T follicular helper cell (primary cell): ENCODE results near the gene BIRC7.

Experiments
- DNase-seq: peaks from one replicate; pipeline ENCODE4 v3.0.0-alpha.2; 2020; ENCODE audit warnings: low read depth

Gene BIRC7

DNA sequence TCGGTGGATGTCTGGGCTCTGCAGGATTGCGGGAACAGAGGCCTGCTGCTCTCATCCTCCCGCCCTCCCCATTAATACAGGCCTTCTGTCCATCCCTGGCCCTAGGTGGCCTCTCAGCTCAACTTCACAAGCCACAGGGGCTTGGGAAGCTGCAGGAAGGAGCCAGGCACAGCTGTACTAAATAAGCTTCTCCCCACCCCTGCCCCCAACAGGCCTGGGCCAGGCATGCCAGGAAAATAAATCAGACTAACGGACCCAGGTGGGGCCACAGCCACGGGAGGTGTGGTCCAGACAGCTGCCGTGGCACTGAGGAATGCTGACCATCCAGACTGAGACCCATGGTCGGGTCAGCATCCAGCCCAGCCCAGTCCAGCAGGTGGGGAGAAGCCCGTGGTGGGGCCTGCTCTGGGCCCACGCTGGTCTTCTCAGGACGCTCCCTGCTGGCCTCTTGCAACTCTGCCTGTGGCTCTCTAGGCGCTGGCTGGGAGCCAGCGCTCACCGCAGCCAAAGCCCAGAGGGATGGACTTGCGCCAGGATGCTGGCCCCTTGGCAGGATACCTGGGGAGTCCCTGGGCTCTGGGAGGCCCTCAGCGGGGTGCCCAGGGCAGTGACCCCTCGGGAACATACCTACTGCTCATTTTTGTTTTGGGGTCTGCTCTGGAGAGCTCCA lies 11.2 kb upstream of the BIRC7 start:
- DNase-seq: no peak

DNA sequence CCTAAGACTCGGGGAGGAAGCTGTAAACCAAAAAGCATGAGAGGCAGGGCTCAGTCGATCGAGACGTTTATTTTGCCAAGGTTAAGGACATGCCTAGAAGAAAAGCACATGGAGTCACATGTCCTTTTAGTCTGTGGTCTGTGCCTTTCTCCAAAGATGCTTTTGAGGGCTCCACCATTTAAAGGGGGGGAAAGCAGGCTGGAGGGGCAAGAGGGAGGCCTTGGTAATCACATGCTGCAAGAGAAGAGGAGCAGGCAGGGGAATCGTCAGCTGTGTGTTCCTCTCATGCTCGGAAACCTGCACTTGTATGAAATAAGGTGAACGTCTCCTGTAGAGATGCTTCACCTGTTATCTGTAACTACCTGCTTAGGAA lies 10.6 kb upstream of the BIRC7 start:
- DNase-seq: no peak

DNA sequence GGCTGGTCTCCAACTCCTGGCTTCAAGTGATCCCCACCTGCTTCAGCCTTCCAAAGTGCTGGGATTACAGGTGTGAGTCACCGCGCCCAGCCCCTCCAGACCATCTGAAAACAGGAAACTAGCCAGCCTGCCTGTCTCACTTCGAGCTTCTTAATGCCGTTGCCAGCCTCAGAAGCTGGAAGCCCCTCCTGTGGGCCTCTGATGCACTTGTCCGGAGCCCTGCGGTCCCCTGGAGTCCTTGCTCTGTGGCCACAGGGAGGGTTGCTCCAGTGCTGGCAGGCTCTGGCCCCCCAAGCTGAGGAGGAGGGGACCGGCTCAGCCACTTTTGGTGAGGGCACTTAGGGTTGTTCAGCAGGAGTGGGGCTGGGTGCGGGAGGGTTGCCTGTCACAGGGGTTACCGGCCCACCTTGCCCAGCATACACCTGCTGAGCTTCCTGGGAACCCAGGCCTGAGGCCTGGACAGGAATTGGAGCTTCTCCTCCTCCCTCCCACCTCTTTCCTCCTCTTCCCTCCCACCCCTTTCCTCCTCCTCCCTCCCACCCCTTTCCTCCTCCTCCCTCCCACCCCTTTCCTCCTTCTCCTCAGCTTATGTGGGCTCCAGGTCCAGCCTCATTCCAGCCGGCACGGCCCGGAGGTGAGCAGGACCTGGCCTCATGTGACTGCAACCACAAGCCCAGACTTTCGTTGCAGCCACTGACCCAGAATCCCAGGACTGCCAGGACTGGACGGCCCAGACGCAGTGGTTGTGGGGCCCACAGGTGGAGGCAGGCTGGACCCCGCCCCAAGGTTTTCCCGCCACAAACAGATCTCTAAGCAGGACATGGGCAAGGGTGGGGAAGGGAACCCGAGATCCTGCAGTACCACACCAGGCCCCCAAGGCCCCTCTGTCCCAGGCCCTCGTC lies 9.4 kb upstream of the BIRC7 start:
- no peak for DNase-seq

DNA sequence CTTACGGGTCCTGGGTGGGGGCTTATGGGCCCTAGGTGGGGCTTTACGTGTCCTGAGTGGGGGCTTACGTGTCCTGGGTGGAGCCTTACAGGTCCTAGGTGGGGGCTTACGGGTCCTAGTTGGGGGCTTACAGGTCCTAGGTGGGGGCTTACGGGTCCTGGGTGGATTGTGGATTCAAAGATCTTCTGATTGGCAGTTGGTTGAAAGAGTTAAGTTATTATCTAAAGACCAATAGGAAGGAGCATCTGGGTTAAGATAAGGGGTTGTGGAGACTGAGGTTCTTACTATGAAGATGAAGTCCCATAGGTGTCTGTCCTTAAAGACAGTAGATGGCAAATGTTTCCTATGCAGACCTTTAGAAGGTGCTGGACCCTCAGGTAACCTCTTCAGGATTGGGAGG lies 8.4 kb upstream of the BIRC7 start:
- DNase-seq: no peak

DNA sequence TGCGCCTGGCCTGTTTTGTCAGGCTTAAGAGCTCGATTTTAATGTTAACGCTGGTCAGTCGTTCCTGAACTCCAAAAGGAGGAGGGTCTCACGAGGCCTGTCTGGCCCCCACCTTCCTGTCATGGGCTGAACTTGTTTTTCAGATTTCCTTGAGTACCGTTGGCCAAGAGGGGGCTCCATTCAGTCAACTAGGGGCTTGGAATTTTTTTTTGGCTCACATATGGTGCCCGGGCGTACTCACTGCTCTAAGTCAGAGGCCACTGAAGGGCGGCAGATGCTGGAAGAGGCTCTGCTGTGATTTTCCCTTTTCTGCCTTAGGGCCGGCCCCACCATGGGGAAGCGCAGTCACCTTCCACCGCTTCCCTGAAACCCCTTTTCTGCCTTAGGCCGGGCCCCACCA lies 6.9 kb upstream of the BIRC7 start:
- no peak for DNase-seq

DNA sequence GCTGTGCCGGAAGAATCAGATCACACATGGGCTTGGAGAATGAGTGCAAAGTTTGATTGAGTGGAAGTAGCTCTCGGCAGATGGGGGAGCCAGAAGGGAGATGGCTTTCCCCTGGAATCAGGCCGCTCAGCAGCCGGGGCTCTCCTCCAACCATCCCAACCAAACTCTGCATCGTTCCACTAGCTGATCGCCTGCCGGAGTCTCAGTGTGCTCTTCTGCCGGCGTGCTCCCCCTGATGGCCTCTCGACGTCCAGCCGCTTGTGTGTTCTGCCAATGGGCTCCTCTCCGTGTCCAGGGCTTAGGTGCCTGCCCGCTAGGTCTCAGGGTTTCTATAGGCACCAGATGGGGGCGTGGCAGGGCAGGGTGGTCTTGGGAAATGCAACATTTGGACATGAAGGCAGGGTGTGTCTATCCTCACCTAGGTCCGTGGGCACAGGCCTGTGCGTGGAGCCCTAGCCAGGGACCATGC lies 4.9 kb upstream of the BIRC7 start:
- no peak for DNase-seq

DNA sequence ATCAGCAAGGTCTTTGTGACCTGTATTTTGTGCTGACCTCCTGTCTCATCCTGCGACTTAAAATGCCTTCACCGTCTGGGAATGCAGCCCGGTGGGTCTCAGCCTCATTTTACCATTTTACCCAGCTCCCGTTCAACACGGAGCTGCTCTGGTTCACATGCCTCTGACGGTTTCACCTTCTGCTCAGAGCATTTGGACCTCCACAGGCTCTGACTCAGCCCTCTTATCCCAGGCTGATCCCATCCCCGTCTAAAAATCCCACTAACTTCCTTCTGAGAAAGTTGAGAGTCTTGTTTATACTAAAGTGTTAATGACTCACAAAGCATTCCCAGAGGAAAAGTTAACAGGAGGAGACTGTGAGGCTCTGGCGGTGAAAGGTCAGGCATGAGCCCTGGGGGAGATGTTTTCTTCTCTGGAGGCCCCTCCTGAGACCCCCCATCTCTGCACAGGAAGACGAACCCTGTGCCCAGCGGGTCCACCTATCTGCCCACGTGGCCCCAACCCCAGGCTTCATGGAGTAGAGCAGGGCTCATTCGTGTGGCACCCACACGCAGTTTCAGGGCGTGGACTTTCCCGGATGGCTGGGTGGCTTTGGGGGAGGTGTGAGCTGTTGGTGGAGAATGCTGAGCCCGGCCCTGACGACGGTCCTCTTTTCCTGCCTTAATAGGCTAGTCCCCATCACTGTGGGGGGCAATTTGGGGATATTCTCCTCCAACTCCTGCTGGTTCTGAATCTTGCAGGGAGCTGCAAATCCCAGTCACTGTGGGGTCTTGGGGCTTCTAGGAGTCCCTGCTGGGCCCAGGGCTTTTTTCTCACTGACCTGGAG lies 3.3 kb upstream of the BIRC7 start:
- DNase-seq: no peak

DNA sequence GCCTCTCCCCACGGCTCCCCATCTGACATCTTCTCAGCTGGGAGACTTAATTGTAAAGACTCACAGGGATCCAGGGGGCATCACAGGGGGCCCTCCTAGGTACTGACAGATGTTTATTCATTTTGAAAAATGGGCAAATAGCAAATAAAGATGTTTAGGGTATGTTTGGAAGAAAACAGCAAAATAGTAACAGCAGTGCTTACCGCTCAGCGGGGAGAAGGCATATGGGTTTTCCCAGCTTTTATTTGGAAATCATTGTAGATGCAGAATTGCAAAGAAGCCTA lies 2.7 kb upstream of the BIRC7 start:
- DNase-seq: no peak

DNA sequence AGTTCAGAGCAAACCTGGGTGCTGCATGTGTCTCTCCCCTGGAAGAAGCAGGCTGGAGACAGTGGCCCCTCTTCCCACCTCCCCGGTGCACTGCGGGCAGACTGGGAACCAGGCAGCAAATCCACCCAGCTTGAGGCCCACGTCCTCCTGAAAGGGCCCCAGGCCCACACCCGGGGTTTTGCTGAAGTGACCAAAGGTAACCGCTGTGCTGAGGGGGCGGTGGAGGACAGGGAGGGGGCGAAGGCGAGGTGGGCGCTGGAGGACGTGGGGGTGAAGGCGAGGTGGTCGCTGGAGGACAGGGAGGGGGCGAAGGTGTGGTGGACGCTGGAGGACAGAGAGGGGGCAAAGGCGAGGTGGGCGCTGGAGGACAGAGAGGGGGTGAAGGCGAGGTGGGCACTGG lies 1.8 kb upstream of the BIRC7 start:
- DNase-seq: no peak

DNA sequence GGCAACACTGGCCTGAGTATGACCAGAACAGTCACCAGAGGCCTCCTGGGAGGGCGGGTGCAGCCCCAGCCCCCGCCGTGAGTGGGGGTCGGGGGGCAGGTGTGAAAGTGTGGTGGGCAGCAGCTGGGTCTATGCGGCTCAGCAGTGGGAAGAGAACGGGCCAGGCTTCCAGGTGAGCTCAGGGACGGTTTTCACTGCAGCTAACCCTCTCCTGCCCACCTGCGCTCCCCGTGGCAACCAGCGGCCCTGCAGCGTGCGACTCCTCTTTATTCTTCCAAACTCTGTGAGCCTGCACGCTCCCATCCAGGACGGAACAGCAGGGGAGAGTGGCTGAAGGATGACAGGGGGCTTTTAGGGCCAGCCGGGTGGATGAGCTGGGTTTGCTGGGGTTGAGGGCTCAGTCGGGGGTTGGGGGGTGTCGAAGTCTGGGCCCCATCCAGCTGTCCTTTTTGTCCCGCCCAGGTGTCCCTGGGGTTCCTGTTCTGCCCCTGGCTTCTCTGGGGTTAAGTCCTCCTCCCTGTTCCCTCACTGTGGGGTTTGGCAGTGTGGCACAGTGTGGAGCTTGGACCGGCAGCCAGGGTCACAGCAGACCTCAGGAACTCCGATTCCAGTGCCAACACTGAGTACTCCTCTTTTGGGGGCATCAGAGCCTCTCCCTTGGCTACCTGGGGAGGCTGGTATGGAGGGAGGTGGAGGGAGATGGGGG lies 859 bp upstream of the BIRC7 start:
- DNase-seq: no peak

DNA sequence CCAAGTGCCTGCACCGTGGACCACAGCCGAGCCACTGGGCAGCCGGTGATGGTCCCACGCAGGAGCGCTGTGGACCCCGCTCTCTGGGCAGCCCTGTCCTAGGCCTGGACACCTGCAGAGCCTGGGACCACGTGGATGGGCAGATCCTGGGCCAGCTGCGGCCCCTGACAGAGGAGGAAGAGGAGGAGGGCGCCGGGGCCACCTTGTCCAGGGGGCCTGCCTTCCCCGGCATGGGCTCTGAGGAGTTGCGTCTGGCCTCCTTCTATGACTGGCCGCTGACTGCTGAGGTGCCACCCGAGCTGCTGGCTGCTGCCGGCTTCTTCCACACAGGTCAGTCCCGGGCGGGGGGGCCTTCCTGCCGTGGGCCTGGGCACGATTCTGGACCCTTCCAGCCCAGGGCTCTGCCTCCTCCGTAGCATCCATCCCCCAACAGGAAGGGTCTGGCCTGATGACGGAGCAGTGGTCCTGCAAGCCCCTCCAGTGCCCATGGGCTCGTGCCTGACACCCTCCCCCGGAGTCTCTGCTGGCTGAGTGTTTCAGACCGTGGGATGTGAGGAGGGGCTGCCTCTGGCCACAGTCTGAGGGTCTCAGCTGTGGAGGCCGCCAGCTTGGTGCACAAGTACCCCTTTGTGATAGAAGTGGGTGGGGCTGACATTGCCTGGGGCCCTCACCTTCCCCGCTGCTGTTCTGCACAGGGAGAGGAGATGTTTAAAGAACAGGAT lies 572 bp downstream of the BIRC7 start:
- no peak for DNase-seq

DNA sequence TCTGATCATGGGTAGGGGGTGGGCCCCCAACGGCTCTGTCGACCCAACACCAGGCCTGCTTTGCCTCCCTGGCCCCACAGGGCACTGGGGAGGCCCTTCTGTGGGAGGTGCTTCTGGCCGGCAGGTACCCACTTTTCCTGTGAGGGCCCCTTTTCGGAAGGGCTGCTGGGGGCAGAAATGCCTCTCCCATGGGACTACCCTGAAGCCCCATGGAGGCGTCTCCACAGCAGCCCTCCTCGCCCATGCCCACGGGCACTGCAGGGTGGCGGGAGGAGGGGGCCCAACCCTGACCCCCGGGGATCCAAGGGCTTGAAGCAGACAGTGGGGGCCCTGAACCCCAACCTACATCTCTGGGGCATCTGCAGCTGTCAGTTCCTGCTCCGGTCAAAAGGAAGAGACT lies 2.3 kb downstream of the BIRC7 start:
- no peak for DNase-seq

DNA sequence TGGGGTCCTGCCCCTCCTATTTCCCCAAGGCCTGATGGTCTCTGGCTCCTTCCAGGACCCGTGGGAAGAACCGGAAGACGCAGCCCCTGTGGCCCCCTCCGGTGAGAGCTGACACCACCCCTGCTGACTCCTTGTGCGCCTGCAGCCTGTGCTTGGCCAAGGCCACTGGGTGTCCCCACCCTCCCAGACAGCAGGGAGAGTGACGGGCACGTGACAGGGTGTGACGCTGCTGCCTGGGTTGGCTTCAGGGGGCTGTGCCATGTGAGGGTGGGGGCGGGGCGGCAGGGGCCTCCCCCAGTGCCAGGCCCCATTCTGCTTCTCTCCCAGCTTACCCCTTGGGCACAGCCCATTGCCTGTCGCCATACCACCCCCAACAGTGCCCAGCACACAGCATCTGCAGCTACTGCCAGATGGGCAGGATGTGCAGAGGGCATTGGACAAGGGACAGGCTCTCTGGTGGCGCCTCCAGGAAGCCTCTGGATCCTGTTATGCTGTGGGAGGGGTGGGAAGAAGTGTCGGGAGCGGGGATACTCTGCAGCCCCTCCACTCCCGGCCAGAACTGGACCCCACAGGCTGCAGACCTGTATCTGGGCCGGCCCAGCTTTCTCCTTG lies 2.9 kb downstream of the BIRC7 start:
- no peak for DNase-seq

DNA sequence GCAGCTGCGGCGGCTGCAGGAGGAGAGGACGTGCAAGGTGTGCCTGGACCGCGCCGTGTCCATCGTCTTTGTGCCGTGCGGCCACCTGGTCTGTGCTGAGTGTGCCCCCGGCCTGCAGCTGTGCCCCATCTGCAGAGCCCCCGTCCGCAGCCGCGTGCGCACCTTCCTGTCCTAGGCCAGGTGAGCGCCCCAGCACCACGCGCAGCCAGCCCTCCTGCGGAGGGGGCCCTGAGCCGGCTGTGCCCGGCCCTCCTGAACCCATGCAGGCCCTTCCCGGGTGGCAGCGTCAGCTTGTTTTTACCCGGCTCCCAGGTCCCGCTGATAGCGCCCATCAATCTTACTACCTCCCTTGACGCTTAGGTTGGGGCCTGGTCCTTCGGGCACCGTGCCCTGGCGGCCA lies 3.7 kb downstream of the BIRC7 start:
- no peak for DNase-seq

DNA sequence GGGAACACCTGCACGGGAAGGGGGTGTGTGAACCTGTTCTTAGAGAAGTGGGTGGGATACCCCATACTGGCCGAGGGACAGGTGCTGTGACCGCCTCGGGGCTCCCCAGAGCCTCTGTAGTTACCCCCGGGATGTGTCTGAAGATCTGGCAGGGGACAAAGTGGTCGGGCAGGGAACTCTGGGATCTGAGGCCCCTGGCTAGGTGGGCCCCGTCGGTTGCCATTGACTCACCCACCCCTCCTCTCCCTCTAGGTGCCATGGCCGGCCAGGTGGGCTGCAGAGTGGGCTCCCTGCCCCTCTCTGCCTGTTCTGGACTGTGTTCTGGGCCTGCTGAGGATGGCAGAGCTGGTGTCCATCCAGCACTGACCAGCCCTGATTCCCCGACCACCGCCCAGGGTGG lies 4.3 kb downstream of the BIRC7 start:
- no peak for DNase-seq

DNA sequence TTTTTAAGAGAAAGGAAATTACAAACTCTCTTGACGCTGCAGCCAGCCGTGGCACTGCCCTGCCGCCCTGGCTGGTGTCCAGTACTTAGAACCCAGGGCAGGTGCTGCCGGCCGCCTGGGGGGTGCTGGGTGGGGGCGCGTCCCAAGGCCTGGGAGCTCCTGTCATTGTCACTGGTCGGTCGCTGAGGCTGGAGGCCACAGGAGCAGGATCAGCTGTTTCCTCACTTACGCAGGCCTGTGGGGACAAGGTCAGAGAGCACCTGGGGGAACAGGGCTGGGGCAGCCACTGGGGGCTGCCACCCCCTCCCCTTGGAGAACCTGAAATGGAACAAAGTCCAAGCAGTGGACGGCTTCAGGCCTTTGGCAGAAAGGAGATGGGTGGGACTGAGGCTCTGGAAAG lies 5.6 kb downstream of the BIRC7 start:
- DNase-seq: no peak

DNA sequence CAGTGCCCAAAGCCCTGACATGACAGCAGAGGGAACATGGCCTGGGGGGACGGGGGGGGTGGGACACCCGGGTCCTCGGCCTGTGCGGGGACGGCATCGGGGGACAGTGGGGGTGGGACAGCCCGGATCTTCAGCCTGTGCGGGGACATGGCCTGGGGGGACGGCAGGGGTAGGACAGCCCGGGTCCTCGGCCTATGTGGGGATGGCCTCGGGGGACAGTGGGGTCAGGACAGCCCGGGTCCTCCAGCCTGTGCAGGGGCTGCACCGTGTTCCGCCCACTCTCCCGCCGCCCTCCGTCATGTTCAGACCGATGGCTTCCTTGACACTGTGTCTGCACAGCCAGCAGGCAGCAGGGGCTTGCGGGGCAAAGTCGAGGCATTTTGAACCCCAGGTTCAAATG lies 7.0 kb downstream of the BIRC7 start:
- DNase-seq: no peak

DNA sequence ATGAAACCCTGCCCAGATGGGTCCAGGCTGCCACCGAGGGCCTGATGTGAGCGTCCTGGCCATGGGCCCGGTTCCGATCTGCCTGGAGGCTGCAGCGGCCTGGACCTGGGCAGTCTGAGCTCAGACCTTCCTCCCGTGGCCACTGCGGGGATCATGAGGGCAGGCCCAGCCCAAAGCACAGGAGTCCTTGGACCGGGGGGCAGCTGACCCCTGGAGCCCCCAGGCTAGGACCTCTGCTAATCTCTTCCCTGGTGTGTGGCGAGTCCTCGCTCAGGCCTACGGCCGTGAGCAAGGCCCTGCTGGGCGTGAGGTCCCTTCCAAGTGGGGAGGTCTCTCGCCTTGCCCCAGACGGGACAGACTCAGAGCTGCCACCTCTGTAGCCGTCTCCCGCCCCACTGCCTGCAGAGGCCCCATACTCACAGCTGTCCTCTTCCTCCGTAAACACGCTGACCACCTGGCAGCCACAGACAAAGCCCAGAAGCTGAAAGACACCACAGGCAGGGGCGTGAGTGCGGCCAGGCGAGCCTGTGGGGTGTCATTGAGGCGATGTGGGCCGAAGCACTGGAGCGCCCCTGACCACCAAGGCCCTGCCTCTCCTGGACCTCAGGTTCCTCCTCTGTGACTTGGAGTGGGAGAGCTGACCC lies 8.0 kb downstream of the BIRC7 start:
- no peak for DNase-seq

DNA sequence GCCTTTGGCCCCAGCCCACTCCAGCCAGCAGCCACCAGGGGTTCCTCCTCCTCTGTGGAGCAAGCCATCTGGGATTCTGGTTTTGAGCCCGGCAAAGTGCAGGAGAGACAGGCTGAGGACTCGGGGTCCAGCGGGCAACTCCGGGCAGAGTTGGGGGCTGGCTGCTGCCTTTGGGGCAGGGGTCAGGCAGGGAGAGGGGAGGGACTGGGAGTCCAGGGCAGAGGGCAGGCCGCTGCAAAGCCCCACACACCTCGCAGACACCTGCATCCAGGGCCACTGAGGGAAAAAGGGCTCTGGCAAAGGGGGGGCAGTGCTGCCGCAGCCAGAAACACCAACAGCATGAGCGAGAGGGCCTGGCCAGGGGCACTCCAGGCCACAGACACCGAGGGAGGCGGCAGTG lies 8.8 kb downstream of the BIRC7 start:
- DNase-seq: no peak

DNA sequence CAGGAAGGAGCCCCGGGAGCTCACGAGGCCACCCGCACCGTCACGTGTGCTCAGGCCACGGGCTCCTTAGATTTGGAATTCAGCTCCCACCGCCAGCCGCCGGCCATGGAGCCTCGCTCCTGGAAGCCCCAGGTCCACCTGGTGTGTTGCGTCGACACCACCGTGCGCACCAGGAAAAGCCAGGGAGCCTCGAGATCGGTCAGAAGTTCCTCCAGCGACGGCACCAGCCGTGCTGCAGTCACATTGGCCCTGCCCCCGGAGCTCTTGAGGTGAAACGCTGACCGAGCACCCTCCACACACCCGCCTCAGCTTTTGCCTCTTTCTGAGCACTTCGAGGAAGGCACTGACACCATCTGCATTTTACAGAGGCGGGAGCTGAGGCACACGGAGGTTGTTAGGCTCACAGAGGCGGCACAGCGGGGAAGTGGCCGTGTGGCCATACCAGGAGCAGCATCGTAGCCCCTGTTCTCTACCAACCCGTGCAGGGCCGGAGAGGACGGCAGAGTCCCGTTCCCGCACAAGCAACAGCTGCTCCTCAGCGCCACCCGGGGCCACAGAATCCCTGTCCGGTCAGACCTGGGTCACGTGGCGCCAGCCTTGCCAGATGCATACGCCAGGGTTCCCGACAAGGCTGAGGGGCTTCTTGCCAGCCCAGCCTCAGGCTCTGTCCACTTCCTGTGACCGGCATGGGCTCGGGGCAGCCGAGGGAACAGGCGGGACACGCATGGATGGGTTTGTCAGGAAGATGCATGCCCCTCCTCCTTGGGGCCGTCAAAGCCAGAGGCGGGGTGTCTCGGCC lies 11.0 kb downstream of the BIRC7 start:
- no peak for DNase-seq
